Measurements from ENCODE around the gene CARMIL1. TPM values are rescaled to one million over a fixed set of nuclear protein-coding genes. Genes with fewer than 3 reads are reported as not detected.

CARMIL1 gene
- total and polyA plus RNA-seq, 2 of the 8 experiments (the other 6 are each of a cell fraction or from before 2014, with no cell fraction given) = 20.3 to 40.4 TPM

DNA sequence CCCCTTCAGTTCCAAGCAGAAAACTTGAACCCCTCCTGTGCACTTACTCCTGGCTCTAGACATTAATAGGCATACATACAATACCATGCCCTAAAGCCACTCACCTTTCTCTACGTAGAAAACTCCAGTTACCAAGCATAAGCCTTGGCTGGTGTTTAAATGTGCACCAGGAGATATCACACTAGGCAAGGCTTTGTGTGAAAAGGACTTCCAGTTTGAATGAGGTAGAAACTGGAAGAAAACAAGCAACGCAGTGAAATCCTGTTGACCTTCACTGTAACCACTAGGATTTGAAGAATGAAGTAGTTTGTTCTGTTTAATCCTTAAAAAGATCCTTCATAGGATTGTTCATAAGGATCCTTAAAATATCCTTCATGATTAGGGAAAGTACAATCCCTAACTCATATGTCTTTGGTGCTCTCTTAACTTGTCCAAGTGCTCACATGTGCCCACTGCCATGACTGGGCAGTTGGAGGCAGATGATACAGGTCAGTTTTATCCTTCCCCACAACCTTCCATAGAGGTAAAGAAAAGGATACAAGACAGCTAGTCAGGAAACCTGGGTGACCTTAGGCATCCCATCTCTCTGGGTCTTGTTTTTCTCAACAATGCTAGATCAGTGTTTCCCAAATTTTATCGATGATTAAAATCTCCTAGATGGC, 363.6 kb downstream of the CARMIL1 start (continued):
- TF ChIP-seq, protein P1, sequence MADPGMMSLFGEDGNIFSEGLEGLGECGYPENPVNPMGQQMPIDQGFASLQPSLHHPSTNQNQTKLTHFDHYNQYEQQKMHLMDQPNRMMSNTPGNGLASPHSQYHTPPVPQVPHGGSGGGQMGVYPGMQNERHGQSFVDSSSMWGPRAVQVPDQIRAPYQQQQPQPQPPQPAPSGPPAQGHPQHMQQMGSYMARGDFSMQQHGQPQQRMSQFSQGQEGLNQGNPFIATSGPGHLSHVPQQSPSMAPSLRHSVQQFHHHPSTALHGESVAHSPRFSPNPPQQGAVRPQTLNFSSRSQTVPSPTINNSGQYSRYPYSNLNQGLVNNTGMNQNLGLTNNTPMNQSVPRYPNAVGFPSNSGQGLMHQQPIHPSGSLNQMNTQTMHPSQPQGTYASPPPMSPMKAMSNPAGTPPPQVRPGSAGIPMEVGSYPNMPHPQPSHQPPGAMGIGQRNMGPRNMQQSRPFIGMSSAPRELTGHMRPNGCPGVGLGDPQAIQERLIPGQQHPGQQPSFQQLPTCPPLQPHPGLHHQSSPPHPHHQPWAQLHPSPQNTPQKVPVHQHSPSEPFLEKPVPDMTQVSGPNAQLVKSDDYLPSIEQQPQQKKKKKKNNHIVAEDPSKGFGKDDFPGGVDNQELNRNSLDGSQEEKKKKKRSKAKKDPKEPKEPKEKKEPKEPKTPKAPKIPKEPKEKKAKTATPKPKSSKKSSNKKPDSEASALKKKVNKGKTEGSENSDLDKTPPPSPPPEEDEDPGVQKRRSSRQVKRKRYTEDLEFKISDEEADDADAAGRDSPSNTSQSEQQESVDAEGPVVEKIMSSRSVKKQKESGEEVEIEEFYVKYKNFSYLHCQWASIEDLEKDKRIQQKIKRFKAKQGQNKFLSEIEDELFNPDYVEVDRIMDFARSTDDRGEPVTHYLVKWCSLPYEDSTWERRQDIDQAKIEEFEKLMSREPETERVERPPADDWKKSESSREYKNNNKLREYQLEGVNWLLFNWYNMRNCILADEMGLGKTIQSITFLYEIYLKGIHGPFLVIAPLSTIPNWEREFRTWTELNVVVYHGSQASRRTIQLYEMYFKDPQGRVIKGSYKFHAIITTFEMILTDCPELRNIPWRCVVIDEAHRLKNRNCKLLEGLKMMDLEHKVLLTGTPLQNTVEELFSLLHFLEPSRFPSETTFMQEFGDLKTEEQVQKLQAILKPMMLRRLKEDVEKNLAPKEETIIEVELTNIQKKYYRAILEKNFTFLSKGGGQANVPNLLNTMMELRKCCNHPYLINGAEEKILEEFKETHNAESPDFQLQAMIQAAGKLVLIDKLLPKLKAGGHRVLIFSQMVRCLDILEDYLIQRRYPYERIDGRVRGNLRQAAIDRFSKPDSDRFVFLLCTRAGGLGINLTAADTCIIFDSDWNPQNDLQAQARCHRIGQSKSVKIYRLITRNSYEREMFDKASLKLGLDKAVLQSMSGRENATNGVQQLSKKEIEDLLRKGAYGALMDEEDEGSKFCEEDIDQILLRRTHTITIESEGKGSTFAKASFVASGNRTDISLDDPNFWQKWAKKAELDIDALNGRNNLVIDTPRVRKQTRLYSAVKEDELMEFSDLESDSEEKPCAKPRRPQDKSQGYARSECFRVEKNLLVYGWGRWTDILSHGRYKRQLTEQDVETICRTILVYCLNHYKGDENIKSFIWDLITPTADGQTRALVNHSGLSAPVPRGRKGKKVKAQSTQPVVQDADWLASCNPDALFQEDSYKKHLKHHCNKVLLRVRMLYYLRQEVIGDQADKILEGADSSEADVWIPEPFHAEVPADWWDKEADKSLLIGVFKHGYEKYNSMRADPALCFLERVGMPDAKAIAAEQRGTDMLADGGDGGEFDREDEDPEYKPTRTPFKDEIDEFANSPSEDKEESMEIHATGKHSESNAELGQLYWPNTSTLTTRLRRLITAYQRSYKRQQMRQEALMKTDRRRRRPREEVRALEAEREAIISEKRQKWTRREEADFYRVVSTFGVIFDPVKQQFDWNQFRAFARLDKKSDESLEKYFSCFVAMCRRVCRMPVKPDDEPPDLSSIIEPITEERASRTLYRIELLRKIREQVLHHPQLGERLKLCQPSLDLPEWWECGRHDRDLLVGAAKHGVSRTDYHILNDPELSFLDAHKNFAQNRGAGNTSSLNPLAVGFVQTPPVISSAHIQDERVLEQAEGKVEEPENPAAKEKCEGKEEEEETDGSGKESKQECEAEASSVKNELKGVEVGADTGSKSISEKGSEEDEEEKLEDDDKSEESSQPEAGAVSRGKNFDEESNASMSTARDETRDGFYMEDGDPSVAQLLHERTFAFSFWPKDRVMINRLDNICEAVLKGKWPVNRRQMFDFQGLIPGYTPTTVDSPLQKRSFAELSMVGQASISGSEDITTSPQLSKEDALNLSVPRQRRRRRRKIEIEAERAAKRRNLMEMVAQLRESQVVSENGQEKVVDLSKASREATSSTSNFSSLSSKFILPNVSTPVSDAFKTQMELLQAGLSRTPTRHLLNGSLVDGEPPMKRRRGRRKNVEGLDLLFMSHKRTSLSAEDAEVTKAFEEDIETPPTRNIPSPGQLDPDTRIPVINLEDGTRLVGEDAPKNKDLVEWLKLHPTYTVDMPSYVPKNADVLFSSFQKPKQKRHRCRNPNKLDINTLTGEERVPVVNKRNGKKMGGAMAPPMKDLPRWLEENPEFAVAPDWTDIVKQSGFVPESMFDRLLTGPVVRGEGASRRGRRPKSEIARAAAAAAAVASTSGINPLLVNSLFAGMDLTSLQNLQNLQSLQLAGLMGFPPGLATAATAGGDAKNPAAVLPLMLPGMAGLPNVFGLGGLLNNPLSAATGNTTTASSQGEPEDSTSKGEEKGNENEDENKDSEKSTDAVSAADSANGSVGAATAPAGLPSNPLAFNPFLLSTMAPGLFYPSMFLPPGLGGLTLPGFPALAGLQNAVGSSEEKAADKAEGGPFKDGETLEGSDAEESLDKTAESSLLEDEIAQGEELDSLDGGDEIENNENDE (IDR thresholded peaks at IDR 0.05; ENCODE audit: insufficient replicate concordance, low read length) = no peak
- no peak for TF ChIP-seq NRF1 (IDR thresholded peaks at IDR 0.05; ENCODE audit: low read depth, low read length)
- TF ChIP-seq JUN (IDR thresholded peaks at IDR 0.05; ENCODE audit: low read depth, low read length) = no peak
- no peak for TF ChIP-seq EGR1 (IDR thresholded peaks at IDR 0.05; ENCODE audit: borderline replicate concordance, low read depth, low read length)
- TF ChIP-seq, protein P2, sequence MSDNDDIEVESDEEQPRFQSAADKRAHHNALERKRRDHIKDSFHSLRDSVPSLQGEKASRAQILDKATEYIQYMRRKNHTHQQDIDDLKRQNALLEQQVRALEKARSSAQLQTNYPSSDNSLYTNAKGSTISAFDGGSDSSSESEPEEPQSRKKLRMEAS (IDR thresholded peaks at IDR 0.05) = no peak
- no peak for TF ChIP-seq CEBPB (IDR thresholded peaks at IDR 0.05; ENCODE audit: low read depth, low read length)
- TF ChIP-seq RBBP5 (IDR thresholded peaks at IDR 0.05; ENCODE audit: borderline replicate concordance, low read depth, low read length) = no peak
- no peak for TF ChIP-seq SP4 (IDR thresholded peaks at IDR 0.05; ENCODE audit: low read length)
- TF ChIP-seq TBP (IDR thresholded peaks at IDR 0.05; ENCODE audit: low read depth, low read length) = no peak

All from H1 (cell line).